HCT116 (cell line): ENCODE measurements around the gene KRTAP13-1. TPM values are rescaled to one million over a fixed set of nuclear protein-coding genes. Genes with fewer than 3 reads are reported as not detected.

ENCODE experiments used
- ATAC-seq: fragments of 200-7000 bp; cut with Tn5 transposase; 2 replicates; pipeline ENCODE4 v1.9.1; 2020; ENCODE audit warnings: mild to moderate bottlenecking, moderate library complexity
- BruUV-seq: library from RNA; stranded (reverse); fragments of 400-500 nt; replicated peaks from 2 replicates; lab custom pipeline; 2021; lab: Mats Ljungman, UMichigan
- CTCF ChIA-PET: fragments of 300-600 bp; sonication (Branson Sonifier 250); formaldehyde crosslinking; loops from one replicate; lab custom pipeline; 2021; ENCODE audit warnings: antibody characterized with exemption; lab: Charles Lee
- POLR2A ChIA-PET: fragments of 300-600, 350-600 bp; sonication (Branson Sonifier 250); formaldehyde crosslinking; loops from one replicate; lab custom pipeline; 2021; ENCODE audit warnings: antibody characterized with exemption; lab: Charles Lee
- RAD21 ChIA-PET, 2 experiments: fragments of 300-600 bp; sonication (Branson Sonifier 250); formaldehyde crosslinking; loops; one replicate each; lab custom pipeline; 2023; ENCODE audit warnings: low total read pairs in 2 of 2; ENCODE audit not compliant: uncharacterized antibody in 2 of 2, unreplicated experiment in 2 of 2, low non-redundant PET in 1 of 2; lab: Charles Lee
- DNase-seq: peaks from one replicate; pipeline ENCODE4 v3.0.0-alpha.2; 2010; ENCODE audit warnings: low read depth, low spot score
- H2AFZ ChIP-seq: fragments of 200-600 bp; shearing (Covaris generic), sonication (generic); 2 replicates; pipeline ENCODE4 v1.6.1; 2017; ENCODE audit warnings: low read depth, mixed run types, mixed read lengths, antibody characterized with exemption, low read length; ENCODE audit not compliant: poor library complexity, severe bottlenecking
- H3K27ac ChIP-seq: 2 replicates; pipeline ENCODE4 v1.5.1; 2012; ENCODE audit warnings: low read depth, low read length
- H3K27me3 ChIP-seq: fragments of 200-600 bp; sonication (generic); 2 replicates; pipeline ENCODE4 v1.6.1; 2016; ENCODE audit warnings: mixed run types, low read length, mixed read lengths; ENCODE audit not compliant: insufficient read depth
- H3K36me3 ChIP-seq, 2 experiments: fragments of 200-500 bp in 1 of 2; fragments of 200-600 bp in 1 of 2; sonication (Bioruptor generic) in 1 of 2; sonication (generic) in 1 of 2; 2 replicates each; pipeline versions ENCODE4 v1.5.1 to v1.6.1; 2014 to 2016; ENCODE audit warnings: low read length in 2 of 2, inconsistent platforms in 1 of 2, mixed read lengths in 1 of 2, mixed run types in 1 of 2; ENCODE audit not compliant: insufficient read depth in 2 of 2, control insufficient read depth in 1 of 2
- H3K4me1 ChIP-seq, 2 experiments: fragments of 200-600 bp in 1 of 2; sonication (generic) in 1 of 2; 2 replicates each; pipeline versions ENCODE4 v1.5.1 to v1.6.1; 2012 to 2017; ENCODE audit warnings: low read length in 2 of 2, inconsistent platforms in 1 of 2, mild to moderate bottlenecking in 1 of 2, mixed read lengths in 1 of 2, mixed run types in 1 of 2, moderate library complexity in 1 of 2; ENCODE audit not compliant: insufficient read depth in 2 of 2, control insufficient read depth in 1 of 2
- H3K4me2 ChIP-seq: fragments of 200-600 bp; sonication (generic); 2 replicates; pipeline ENCODE4 v1.6.1; 2017; ENCODE audit warnings: mixed run types, low read length, mixed read lengths
- H3K4me3 ChIP-seq, 2 experiments: fragments of 200-600 bp in 1 of 2; sonication (generic) in 1 of 2; replicated peaks in 1 of 2; 2 replicates each; pipeline ENCODE4 v1.5.1; 2011 to 2016; ENCODE audit warnings: low read length in 2 of 2, control low read depth in 1 of 2, low read depth in 1 of 2, mild to moderate bottlenecking in 1 of 2, mixed read lengths in 1 of 2, mixed run types in 1 of 2
- H3K79me2 ChIP-seq: fragments of 200-600 bp; sonication (generic); 2 replicates; pipeline ENCODE4 v1.6.1; 2017; ENCODE audit warnings: mild to moderate bottlenecking, mixed run types, low read length, moderate library complexity, mixed read lengths; ENCODE audit not compliant: insufficient read depth
- H3K9ac ChIP-seq: fragments of 200-600 bp; sonication (generic); 2 replicates; pipeline ENCODE4 v1.6.1; 2016; ENCODE audit warnings: low read length, mixed read lengths
- H3K9me2 ChIP-seq: fragments of 200-600 bp; sonication (generic), shearing (Covaris generic); 2 replicates; pipeline ENCODE4 v1.6.1; 2017; ENCODE audit warnings: mixed run types, mild to moderate bottlenecking, moderate library complexity; ENCODE audit not compliant: insufficient read depth
- H3K9me3 ChIP-seq, 2 experiments: fragments of 200-500 bp in 1 of 2; fragments of 200-600 bp in 1 of 2; sonication (Bioruptor generic) in 1 of 2; sonication (generic) in 1 of 2; 2 replicates each; pipeline ENCODE4 v1.6.1; 2014 to 2017; ENCODE audit warnings: low read length in 2 of 2, mixed read lengths in 2 of 2, inconsistent platforms in 1 of 2, low read depth in 1 of 2, mild to moderate bottlenecking in 1 of 2, mixed run types in 1 of 2, moderate library complexity in 1 of 2; ENCODE audit not compliant: control insufficient read depth in 1 of 2, insufficient read depth in 1 of 2
- H4K20me1 ChIP-seq: fragments of 200-600 bp; sonication (generic), shearing (Covaris generic); 2 replicates; pipeline ENCODE4 v1.6.1; 2017; ENCODE audit warnings: mixed run types, mild to moderate bottlenecking, moderate library complexity; ENCODE audit not compliant: insufficient read depth
- CBX3 ChIP-seq: IDR thresholded peaks from 2 replicates; pipeline ENCODE4 v1.6.1; 2012; ENCODE audit warnings: low read depth
- EGR1 ChIP-seq: IDR thresholded peaks from 2 replicates; pipeline ENCODE4 v1.6.1; 2012; ENCODE audit warnings: low read depth
- ELF1 ChIP-seq: IDR thresholded peaks from 2 replicates; pipeline ENCODE4 v1.6.1; 2012; ENCODE audit warnings: low read depth, borderline replicate concordance
- FOSL1 ChIP-seq: IDR thresholded peaks from 2 replicates; pipeline ENCODE4 v1.6.1; 2012; ENCODE audit warnings: low read depth
- JUND ChIP-seq: IDR thresholded peaks from 2 replicates; pipeline ENCODE4 v1.6.1; 2012
- POLR2A ChIP-seq: IDR thresholded peaks from 2 replicates; pipeline ENCODE4 v1.7.0; 2011; ENCODE audit warnings: borderline replicate concordance; ENCODE audit not compliant: insufficient read depth, insufficient read length; ENCODE audit errors: extremely low read depth
- POLR2AphosphoS5 ChIP-seq: IDR thresholded peaks from 2 replicates; pipeline ENCODE4 v1.6.1; 2011; ENCODE audit warnings: mild to moderate bottlenecking, low read depth, low read length, moderate library complexity
- RAD21 ChIP-seq: IDR thresholded peaks from 2 replicates; pipeline ENCODE4 v1.6.1; 2012; ENCODE audit warnings: low read depth, mild to moderate bottlenecking
- TCF7L2 ChIP-seq: IDR thresholded peaks from 2 replicates; pipeline ENCODE4 v1.7.0; 2011; ENCODE audit warnings: borderline replicate concordance, inconsistent platforms; ENCODE audit not compliant: insufficient read depth, insufficient read length; ENCODE audit errors: extremely low read depth
- YY1 ChIP-seq: IDR thresholded peaks from 2 replicates; pipeline ENCODE4 v1.6.1; 2011; ENCODE audit warnings: low read length, low read depth, moderate library complexity, mild to moderate bottlenecking; ENCODE audit not compliant: insufficient replicate concordance; ENCODE audit errors: extremely low read depth
- ZFX ChIP-seq: fragments of 450-650 bp; IDR thresholded peaks from 2 replicates; pipeline ENCODE4 v1.6.1; 2017
- ZNF274 ChIP-seq: fragments of 200-500 bp; sonication (Bioruptor generic); IDR thresholded peaks from 2 replicates; pipeline ENCODE4 v1.6.1; 2014; ENCODE audit warnings: mild to moderate bottlenecking, low read depth, low read length, inconsistent platforms
- intact Hi-C: fragments of 100-400 bp; cut with micrococcal nuclease; formaldehyde crosslinking; loops from 2 replicates; pipeline ENCODE4 v1.10.0; 2022
- total RNA-seq: library from RNA; stranded (reverse); gene quantifications from one replicate; pipeline ENCODE4 v1.2.1, GENCODE V29; 2021; ENCODE audit not compliant: unreplicated experiment
- TF ChIP-seq, protein P1 (sequence below): IDR thresholded peaks from 2 replicates; pipeline ENCODE4 v1.6.1; 2012; ENCODE audit warnings: low read depth
- TF ChIP-seq, protein P2 (sequence below): IDR thresholded peaks from 2 replicates; pipeline ENCODE4 v1.6.1; 2012
- TF ChIP-seq, protein P3 (sequence below), 3 experiments: fragments of 200-600 bp in 1 of 3; sonication (generic) in 1 of 3; IDR thresholded peaks in 2 of 3; conservative IDR thresholded peaks in 1 of 3; 2 replicates each; pipeline ENCODE4 v1.5.1; 2012 to 2017; ENCODE audit warnings: low read depth in 2 of 3, low read length in 2 of 3, antibody characterized with exemption in 1 of 3, borderline replicate concordance in 1 of 3, control low read depth in 1 of 3, mild to moderate bottlenecking in 1 of 3, mixed read lengths in 1 of 3, mixed run types in 1 of 3, moderate library complexity in 1 of 3; ENCODE audit not compliant: insufficient read depth in 1 of 3

Gene KRTAP13-1
- total RNA-seq, 1 experiment from 2014 or later = not detected

DNA sequence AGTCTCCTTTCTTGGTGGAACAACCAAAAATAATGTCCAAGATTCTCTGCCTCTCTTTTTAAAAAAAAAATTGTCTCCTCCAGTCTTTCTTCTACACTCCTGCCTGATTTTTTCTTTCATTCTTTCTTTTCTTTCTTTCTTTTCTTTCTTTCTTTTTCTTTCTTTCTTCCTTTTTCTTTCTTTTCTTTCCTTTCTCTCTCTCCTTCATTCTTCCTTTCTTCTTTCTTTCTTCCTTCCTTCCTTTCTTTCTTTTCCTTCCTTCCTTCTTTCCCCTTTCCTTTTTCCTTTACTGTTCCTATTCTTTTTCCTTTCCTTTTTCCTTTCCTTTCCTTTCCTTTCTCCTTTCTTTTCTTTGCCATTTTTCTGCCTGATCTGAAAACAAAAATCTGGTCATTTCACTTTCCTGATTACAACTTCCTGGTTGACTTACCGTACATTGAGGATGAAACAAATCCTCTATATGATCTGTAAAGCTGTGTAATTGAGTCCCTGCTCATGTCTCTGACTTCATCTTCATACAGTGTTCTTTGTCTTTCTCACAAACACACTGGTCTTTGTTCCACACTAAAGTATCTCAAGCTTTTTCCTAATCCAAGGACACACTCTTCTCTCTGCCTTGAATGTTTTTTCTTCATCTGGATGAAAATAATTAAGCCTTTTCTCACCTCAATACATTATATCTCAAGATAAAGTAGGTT lies 41.4 kb upstream of the KRTAP13-1 start:
- POLR2A ChIA-PET = no interaction called here
- no peak overlapping the region for H3K4me3 ChIP-seq
- no peak for ATAC-seq
- no peaks in the 10 kb centered on the region for H3K27me3 ChIP-seq
- no peaks in the 10 kb centered on the region for H3K4me1 ChIP-seq
- H3K9me2 ChIP-seq = no peaks in the 10 kb centered on the region
- H3K27ac ChIP-seq = no peak overlapping the region
- no peak for TF ChIP-seq JUND
- no peak for TF ChIP-seq POLR2AphosphoS5
- TF ChIP-seq ELF1 = no peak
- TF ChIP-seq CBX3 = no peak
- no peak for TF ChIP-seq POLR2A
- TF ChIP-seq ZFX = no peak
- TF ChIP-seq FOSL1 = no peak
- TF ChIP-seq, protein P1, sequence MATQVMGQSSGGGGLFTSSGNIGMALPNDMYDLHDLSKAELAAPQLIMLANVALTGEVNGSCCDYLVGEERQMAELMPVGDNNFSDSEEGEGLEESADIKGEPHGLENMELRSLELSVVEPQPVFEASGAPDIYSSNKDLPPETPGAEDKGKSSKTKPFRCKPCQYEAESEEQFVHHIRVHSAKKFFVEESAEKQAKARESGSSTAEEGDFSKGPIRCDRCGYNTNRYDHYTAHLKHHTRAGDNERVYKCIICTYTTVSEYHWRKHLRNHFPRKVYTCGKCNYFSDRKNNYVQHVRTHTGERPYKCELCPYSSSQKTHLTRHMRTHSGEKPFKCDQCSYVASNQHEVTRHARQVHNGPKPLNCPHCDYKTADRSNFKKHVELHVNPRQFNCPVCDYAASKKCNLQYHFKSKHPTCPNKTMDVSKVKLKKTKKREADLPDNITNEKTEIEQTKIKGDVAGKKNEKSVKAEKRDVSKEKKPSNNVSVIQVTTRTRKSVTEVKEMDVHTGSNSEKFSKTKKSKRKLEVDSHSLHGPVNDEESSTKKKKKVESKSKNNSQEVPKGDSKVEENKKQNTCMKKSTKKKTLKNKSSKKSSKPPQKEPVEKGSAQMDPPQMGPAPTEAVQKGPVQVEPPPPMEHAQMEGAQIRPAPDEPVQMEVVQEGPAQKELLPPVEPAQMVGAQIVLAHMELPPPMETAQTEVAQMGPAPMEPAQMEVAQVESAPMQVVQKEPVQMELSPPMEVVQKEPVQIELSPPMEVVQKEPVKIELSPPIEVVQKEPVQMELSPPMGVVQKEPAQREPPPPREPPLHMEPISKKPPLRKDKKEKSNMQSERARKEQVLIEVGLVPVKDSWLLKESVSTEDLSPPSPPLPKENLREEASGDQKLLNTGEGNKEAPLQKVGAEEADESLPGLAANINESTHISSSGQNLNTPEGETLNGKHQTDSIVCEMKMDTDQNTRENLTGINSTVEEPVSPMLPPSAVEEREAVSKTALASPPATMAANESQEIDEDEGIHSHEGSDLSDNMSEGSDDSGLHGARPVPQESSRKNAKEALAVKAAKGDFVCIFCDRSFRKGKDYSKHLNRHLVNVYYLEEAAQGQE = no peak
- TF ChIP-seq YY1 = no peak
- TF ChIP-seq, protein P2, sequence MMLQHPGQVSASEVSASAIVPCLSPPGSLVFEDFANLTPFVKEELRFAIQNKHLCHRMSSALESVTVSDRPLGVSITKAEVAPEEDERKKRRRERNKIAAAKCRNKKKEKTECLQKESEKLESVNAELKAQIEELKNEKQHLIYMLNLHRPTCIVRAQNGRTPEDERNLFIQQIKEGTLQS = no peak
- TF ChIP-seq, protein P3, sequence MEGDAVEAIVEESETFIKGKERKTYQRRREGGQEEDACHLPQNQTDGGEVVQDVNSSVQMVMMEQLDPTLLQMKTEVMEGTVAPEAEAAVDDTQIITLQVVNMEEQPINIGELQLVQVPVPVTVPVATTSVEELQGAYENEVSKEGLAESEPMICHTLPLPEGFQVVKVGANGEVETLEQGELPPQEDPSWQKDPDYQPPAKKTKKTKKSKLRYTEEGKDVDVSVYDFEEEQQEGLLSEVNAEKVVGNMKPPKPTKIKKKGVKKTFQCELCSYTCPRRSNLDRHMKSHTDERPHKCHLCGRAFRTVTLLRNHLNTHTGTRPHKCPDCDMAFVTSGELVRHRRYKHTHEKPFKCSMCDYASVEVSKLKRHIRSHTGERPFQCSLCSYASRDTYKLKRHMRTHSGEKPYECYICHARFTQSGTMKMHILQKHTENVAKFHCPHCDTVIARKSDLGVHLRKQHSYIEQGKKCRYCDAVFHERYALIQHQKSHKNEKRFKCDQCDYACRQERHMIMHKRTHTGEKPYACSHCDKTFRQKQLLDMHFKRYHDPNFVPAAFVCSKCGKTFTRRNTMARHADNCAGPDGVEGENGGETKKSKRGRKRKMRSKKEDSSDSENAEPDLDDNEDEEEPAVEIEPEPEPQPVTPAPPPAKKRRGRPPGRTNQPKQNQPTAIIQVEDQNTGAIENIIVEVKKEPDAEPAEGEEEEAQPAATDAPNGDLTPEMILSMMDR (IDR thresholded peaks at IDR 0.05 in 2 of 3, conservative IDR thresholded peaks at IDR 0.05 in 1 of 3; ENCODE audit: borderline replicate concordance in 1 of 3, insufficient read depth in 1 of 3, low read depth in 2 of 3, low read length in 2 of 3) = no peak
- TF ChIP-seq EGR1 = no peak
- no peak for TF ChIP-seq RAD21
- no peak for TF ChIP-seq TCF7L2
- no peak for TF ChIP-seq ZNF274
- TF ChIP-seq, all 23 proteins: peak for 0
- H3K4me2 ChIP-seq = no peak overlapping the region
- DNase-seq = no peak
- RAD21 ChIA-PET = no interaction called here
- BruUV-seq = no TSS peak
- no peaks in the 10 kb centered on the region for H4K20me1 ChIP-seq
- H3K9ac ChIP-seq = no peak overlapping the region
- CTCF ChIA-PET = no interaction called here
- H3K9me3 ChIP-seq = peaks cover 12 to 16% of the 10 kb centered on the region in 2 experiments; a peak in 3 of 4 replicates
- no peak overlapping the region for H2AFZ ChIP-seq
- intact Hi-C loops = no loop called here
- no peaks in the 10 kb centered on the region for H3K79me2 ChIP-seq
- H3K36me3 ChIP-seq = no peaks in the 10 kb centered on the region
